AG09309 (cell line): Measurements from ENCODE around the gene GRM5.

ENCODE experiments used
- DNase-seq: peaks from one replicate; pipeline ENCODE4 v3.0.0-alpha.2; 2010; ENCODE audit warnings: low read depth
- H3K4me3 ChIP-seq: 2 replicates; pipeline ENCODE4 v1.5.1; 2011; ENCODE audit warnings: mild to moderate bottlenecking, low read depth, low read length, moderate library complexity; ENCODE audit not compliant: control insufficient read depth
- CTCF ChIP-seq: IDR thresholded peaks from 2 replicates; pipeline ENCODE4 v1.5.1; 2011; ENCODE audit warnings: mild to moderate bottlenecking, low read depth, low read length, inconsistent platforms; ENCODE audit not compliant: insufficient read depth, control insufficient read depth; ENCODE audit errors: missing control alignments

Gene GRM5

GRCh38 chr11:88487646-88488045 lies 578.1 kb downstream of the GRM5 start:
- no peak for TF ChIP-seq CTCF
- DNase-seq, result no peak
- no peak overlapping the region for H3K4me3 ChIP-seq

- no peak for DNase-seq
- no peak overlapping the region for H3K4me3 ChIP-seq
- TF ChIP-seq CTCF, result peak; percentile 60
Observed at GRCh38 chr11:88484873-88485621, 580.7 kb downstream of the GRM5 start.

GRCh38 chr11:88482871-88483301 lies 582.9 kb downstream of the GRM5 start:
- no peak overlapping the region for H3K4me3 ChIP-seq
- no peak for TF ChIP-seq CTCF
- no peak for DNase-seq

GRCh38 chr11:88480223-88480622 lies 585.6 kb downstream of the GRM5 start:
- DNase-seq, result peak; percentile 86
- no peak for TF ChIP-seq CTCF
- no peak overlapping the region for H3K4me3 ChIP-seq

GRCh38 chr11:88478136-88478815 lies 587.5 kb downstream of the GRM5 start:
- no peak for DNase-seq
- H3K4me3 ChIP-seq, result no peak overlapping the region
- no peak for TF ChIP-seq CTCF

GRCh38 chr11:88475991-88476418 lies 589.8 kb downstream of the GRM5 start:
- no peak for TF ChIP-seq CTCF
- peak; percentile 40 for DNase-seq
- no peak overlapping the region for H3K4me3 ChIP-seq
